ENCODE data around the gene COL5A3. TPM values are rescaled to one million over a fixed set of nuclear protein-coding genes. Genes with fewer than 3 reads are reported as not detected.
"Not testable (repeated sequence)": the region's sequence is repeated elsewhere in the genome, so short reads cannot be mapped to it uniquely, and the experiment has no call there.

COL5A3 gene
- total and polyA plus RNA-seq, 10 donors, result 0.51 to 4.8 (median 1.0) TPM

DNA sequence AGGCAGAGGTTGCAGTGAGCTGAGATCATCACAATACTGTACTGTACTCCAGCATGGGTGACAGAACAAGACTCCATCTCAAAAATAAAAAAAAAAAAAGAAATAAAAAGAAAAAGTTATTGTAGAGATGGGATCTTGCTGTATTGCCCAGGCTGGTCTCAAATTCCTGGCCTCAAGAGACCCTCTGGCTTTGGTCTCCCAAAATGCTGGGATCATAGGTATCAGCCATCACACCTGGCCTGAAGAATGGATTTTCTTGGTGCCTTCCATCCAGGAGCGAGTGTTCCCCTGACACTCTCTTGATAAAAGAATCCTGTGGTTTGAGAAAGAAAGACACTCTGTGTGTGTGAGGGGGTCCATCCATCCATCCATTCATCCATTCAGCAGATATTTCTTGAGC is 78.7 kb downstream of the COL5A3 start:
- intact Hi-C loops (cut with DNase I; ENCODE audit: low total_unique reads), result loop anchor here (5.0 kb wide), 2 partner anchors 316 to 456 kb away; no protein-coding TSS in a partner anchor
- no peaks in the 10 kb centered on the region for H3K36me3 ChIP-seq
- no peak overlapping the region for H3K27ac ChIP-seq
- H3K4me1 ChIP-seq, result peaks cover 3 to 36% (median 22%) of the 10 kb centered on the region in 6 donors
- H3K4me3 ChIP-seq, result no peak overlapping the region
- H3K9me3 ChIP-seq, result peaks cover 0 to 3% (median 0%) of the 10 kb centered on the region in 8 donors
- WGBS, 5 donors, result 71 to 93% (median 83%) methylated on average over 1 of the region's 1 CpG
- no peak for TF ChIP-seq POLR2A (IDR thresholded peaks at IDR 0.05)
- TF ChIP-seq POLR2AphosphoS5 (IDR thresholded peaks at IDR 0.05), result no peak
- no peak for TF ChIP-seq CTCF (IDR thresholded peaks at IDR 0.05 in 8 of 11, conservative IDR thresholded peaks at IDR 0.05 in 3 of 11)
- DNase-seq, result no peak
- peaks cover 3 to 58% (median 46%) of the 10 kb centered on the region in 7 donors for H3K27me3 ChIP-seq (replicated peaks in 1 of 7)

DNA sequence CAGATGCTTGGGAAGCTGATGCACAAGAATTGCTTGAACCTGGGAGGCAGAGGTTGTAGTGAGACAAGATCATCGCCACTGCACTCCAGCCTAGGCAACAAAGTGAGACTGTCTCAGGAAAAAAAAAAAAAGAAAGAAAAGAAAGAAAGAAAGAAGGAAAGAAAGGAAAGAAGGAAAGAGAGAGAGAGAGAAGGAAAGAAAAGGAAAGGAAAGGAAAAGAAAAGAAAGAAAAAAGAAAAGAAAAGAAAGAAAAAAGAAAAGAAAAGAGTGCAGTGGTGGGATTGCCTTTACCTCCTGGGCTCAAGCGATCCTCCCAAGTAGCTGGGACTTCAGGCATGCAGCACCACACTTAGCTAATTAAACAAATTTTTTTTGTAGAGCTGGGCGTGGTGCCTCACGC is 86.9 kb downstream of the COL5A3 start:
- 89 to 99% (median 92%) methylated on average over 4 of the region's 4 CpGs for WGBS, 5 donors

DNA sequence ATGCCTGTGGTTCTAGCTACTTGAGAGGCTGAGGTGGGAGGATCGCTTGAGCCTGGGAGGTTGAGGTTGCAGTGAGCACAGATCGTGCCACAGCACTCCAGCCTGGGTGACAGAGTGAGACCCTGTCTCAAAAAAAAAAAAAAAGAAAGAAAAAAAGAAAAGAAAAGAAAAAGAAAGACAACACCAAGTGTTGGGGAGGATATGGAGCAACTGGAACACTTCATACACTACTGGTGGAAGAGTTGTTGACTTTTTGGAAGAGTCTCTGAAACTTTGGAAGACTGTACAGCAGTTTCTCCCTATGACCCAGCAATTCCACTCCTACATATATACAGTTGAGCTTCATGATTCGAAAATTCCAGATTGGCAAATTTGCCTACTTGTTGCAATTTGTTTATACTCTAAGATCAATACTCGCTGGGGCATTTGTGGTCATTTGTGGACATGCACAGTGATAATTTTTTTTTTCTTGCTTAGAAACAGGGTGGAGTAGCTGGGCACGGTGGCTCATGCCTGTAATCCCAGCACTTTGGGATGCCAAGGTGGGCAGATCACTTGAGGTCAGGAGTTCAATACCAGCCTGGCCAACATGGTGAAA is 87.4 kb downstream of the COL5A3 start:
- DNase-seq; intact Hi-C loops (cut with DNase I; ENCODE audit: low total_unique reads); H3K27ac ChIP-seq; H3K4me3 ChIP-seq; H3K36me3 ChIP-seq; H3K9me3 ChIP-seq; H3K4me1 ChIP-seq: not testable (repeated sequence)
- peaks cover 0 to 42% (median 0%) of the 10 kb centered on the region in 7 donors for H3K27me3 ChIP-seq (replicated peaks in 1 of 7)
- WGBS, 5 donors, result 79 to 87% (median 86%) methylated on average over 5 of the region's 5 CpGs

More for the DNA sequence above, 86.9 kb downstream of the COL5A3 start:
- Histone ChIP-seq H3K27me3 (replicated peaks in 1 of 7) (peaks cover 0 to 36% (median 0%) of the 10 kb centered on the region in 7 donors), H3K36me3 (no peaks in the 10 kb centered on the region), H3K9me3 (no peaks in the 10 kb centered on the region), H3K4me1 (no peaks in the 10 kb centered on the region), H3K27ac (no peak overlapping the region), H3K4me3 (no peak overlapping the region)
- intact Hi-C loops (cut with DNase I; ENCODE audit: low total_unique reads), result no loop called here
- DNase-seq, result no peak
- TF ChIP-seq POLR2A (IDR thresholded peaks at IDR 0.05) (no peak), CTCF (IDR thresholded peaks at IDR 0.05 in 8 of 11, conservative IDR thresholded peaks at IDR 0.05 in 3 of 11) (no peak), POLR2AphosphoS5 (IDR thresholded peaks at IDR 0.05) (no peak)

GRCh38 chr19:9917321-9917720 is 93.0 kb downstream of the COL5A3 start:
- Histone ChIP-seq H3K4me3 (no peak overlapping the region), H3K27ac (no peak overlapping the region), H3K9me3 (no peaks in the 10 kb centered on the region), H3K4me1 (peaks cover 5 to 23% (median 21%) of the 10 kb centered on the region in 6 donors), H3K36me3 (no peaks in the 10 kb centered on the region), H3K27me3 (replicated peaks in 1 of 7) (peaks cover 0 to 91% (median 28%) of the 10 kb centered on the region in 7 donors)
- TF ChIP-seq CTCF (IDR thresholded peaks at IDR 0.05 in 8 of 11, conservative IDR thresholded peaks at IDR 0.05 in 3 of 11) (no peak), POLR2A (IDR thresholded peaks at IDR 0.05) (no peak), POLR2AphosphoS5 (IDR thresholded peaks at IDR 0.05) (no peak)
- no peak for DNase-seq
- WGBS, 5 donors, result 5 to 14% (median 7%) methylated on average over 3 of the region's 3 CpGs
- intact Hi-C loops (cut with DNase I; ENCODE audit: low total_unique reads), result loop anchor here (10.0 kb wide), 1 partner anchor 63 kb away; no protein-coding TSS in a partner anchor

Measured in spleen (tissue), 11 donors.